HG02938 (cell line): ENCODE data around the gene MACROH2A1.

Source experiments
- ATAC-seq: cut with Tn5 transposase; IDR thresholded peaks from one replicate; pipeline ENCODE4 v1.9.1; 2021; ENCODE audit warnings: mild to moderate bottlenecking, moderate library complexity; ENCODE audit not compliant: unreplicated experiment

Gene MACROH2A1

DNA sequence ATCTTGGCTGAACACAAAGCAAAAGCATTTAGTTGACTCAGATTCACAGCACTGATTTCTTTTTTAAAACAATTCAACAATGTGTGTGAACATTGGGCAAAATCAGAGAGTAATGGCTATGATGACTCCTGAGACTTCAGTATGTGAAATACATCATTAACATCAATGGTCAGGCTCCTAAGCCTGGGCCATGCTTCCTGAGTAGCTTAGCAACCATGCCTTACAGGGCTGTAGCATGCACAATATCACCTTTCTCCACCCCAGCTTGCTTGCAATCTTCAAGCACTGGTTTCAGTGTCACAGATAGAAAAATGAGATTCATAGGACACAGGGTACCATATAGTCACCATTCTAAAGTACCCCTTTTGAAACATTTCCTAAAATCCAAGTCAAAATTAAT, 41.3 kb downstream of the MACROH2A1 start:
- no peak for ATAC-seq

DNA sequence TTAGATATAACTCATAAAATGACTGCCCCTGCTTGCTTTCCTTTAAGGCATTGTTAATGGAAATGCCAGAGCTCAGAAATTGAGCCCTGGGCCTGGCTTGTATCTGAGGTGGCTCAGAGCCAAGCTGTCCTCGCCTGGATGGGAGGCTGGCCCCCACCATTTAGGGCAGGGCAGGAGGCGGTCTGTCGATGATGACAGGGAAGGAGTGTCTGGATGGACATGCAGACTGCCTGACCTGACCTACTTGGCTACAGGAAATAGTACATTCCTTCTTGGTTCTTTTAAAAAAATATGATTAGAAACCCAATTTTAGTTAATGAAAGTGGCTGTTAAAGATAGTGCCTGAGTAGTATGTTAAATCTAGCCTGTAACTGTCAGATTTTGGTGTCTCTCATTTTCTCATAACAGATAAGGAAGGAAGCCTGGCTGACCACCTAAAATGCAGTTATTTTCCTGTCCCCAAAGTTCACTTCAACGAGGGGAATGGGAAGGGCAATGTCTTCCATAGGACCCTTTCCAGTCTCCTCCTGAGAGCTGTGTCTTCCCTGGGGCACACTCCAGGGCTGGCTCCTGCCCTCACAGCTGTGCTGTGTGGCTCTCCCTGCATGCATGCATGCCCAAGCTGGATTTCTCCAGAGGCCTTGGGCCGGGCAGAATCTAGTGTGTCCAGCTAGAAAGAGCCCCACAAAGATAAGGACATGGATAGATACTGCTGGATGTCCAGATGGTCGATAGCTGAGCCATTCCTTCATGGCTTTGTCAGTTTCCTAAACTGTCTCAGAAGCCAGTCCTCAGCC, 42.3 kb downstream of the MACROH2A1 start:
- ATAC-seq: no peak

DNA sequence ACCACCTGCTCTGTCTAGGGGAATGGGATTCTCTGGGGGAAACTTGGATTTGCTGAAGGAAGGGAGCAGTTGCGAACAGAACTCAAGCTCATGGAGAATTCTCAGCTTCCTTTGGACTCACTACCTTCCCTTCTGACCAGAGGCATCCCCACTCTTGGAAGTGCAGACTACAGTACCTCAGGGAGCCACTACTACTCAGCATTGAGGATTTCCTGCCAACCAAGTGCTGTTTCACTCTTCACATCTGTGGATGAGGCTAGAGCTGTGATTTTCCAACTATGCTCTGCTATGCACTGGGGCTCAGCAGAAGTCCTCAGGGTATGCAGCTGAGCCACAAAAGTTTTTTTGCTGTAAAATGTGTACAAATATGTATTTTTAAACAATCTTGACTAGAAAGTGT, 43.9 kb downstream of the MACROH2A1 start:
- ATAC-seq: no peak

DNA sequence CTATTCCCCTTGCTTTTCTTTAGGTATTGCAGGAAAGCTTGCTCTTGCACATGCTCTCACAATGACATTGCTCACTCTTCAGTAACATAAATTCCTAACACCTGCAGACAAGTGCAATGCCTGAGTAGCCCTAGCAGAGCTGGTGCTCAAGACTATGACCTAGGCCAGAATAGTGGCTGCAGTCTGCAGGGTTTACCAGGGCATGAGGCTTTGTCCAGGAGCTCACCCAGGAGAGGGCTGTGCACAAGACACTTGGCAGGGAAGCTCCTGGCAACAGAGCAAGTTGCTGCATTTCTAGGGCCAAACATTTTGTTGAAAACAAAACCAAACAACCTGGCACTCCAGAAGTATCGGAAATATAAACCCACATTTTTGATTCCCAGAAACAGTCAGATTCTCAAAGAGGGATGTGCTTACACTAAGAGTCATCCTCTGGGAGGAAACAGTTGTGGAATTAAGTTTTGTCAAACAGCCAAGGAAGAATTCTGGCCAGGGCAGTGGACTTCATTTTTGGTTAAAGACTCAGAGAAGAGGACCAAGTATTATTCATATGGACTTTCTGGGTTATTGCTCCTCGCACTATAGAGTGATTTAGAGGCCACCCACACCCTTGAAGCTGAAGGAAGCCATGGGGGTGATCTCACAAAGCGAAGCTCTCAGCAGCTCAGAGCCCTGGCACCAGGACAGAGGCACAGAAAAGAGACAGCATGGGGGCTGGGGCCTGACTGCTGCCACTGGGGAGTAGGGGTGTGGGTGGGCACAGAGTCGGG, 44.9 kb downstream of the MACROH2A1 start:
- ATAC-seq: no peak

DNA sequence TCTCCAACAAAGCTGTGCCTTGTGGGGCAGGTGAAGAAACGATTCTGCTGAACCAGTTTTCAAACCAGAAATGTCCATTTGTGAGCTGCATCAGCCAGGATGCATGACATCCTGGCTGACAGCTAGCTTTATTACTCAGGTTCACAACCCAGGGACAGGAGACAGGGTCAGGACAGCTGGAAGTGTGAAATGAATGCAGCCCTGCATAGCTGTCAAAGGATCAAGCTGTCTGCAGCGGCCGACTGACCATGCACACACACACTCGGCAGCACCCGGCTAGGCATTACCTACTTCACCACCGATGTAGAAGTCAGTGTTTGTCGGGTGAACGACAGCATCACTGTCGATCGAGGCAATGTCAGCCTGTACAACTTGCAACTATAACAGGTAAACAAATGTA, 48.5 kb downstream of the MACROH2A1 start:
- ATAC-seq: no peak

DNA sequence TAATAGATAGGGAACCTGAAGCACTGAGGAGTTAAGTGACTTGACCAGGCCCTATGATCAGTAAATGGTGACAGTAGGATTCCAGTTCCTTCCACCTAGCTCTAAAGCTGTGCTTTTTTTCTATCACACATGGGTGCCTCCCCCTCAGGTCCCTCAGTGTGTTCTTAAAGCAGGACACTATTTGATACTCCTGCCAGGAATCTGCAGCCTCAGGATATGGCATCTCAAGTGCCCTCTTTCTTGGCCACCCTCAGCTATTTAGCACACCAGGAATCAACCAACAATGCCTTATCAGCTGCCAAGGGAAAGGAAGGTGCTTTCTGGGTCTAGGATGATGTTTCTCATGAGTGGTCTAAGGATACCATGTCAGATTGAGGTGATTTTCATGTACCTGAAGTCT, 49.1 kb downstream of the MACROH2A1 start:
- ATAC-seq: no peak

DNA sequence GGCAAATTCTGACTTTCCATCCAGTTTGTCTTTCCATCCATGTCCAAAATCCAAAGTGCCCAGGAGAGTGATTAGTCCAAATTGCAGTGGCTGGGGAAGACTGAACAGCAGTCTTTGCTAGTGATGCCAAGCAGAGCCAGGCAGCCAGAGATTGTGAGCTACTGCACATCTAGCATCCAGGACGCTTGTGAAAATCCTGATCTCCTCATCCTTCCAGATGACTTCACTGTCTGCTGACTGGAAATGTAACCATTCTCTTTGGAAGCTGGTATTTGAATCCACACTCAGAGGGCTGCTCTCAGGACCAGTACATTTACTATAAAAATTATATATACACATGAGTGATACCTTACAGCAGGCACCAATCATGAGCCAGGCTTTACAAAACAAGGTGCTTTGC, 49.6 kb downstream of the MACROH2A1 start:
- no peak for ATAC-seq

DNA sequence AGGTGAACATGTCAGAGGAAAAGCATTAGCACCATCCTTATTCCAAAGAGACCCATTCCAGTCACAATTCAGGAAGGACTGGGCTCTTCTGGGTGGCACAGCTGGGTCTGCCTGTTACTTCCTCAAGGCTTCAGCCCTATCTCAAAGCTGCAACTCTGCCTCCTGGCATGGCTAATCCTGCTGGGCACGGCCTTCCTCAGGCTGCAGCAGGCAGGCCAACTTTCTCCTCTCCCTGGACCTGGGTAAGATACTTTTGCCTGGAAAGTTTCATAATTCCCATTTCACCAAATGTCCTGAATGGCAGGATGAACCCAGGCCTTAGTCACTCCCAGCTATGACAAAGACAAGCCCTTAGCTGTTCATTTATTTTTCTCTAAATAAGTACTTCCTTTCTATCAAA, 50.1 kb downstream of the MACROH2A1 start:
- ATAC-seq: no peak

DNA sequence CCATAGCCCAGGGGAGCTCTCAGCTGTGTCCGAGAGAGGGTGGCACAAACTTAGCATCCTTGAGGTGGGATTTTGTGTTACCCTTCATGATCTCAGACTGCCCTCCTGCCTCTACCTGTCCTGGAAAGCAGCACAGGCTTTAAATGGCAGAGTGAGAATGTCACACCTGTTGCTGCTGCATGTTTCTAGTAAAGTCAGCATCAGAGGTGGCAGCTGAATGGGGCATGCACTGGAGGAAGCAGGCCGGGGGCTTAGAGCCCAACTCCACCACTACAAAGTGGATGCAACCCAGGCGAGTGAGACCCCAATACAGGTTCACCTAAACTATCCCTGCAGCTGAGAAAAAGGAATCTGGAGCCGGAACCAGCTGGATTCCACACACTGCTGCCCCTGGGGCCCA, 51.6 kb downstream of the MACROH2A1 start:
- ATAC-seq: no peak

DNA sequence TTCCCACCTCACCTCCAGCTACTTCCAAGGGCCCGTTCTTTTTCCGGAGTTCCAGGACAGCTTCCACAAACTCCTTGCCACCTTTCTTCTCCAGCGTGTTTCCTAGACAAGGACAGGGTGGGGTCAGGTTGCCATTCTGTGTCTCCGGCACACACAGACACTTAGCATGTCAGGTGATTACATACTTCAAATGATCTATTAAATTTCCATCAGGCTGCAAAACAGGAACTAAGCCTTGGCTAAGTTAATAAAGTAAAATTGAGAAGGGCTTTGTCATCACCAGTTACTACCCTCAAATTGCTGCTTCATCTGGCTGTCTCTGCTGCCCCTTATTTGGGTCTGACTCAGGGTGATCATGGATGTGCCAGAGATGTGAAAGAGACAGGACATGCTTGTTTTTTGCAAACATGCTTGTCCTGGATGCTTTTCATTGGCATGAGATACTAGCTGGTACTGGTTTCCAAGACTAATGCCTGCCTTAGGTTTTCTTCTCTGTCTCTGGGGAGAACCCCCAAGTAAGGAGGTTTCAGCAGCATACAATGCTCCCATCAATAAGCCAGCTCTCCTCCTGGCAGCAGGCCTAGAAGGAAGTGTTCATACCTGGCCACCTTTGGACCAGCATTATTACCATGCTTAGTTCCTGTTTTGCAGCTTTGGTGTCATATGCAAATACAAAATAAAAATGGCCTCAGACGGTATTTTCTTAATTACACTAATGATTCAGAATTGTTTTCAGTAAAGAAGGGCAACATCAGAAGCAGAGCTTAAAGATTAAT, 52.9 kb downstream of the MACROH2A1 start:
- no peak for ATAC-seq

DNA sequence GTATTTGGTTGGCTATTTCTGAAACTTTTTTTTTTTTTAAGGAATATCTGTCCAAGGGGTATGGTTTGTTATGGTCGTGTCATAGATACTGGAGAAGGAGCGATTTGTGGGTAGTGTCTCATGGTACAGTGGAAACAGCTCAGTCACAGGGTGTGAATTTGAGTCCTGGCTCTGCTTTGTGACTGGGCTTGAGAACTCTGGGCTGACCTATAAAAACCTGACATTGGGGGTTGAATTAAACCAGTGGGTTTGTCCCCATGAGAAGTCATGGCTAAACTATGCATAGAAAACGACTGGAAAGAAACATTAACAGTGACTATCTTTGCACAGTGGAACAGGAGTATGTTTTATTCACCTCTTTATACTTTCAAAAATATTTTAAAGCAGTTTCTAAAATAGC, 54.7 kb downstream of the MACROH2A1 start:
- no peak for ATAC-seq

DNA sequence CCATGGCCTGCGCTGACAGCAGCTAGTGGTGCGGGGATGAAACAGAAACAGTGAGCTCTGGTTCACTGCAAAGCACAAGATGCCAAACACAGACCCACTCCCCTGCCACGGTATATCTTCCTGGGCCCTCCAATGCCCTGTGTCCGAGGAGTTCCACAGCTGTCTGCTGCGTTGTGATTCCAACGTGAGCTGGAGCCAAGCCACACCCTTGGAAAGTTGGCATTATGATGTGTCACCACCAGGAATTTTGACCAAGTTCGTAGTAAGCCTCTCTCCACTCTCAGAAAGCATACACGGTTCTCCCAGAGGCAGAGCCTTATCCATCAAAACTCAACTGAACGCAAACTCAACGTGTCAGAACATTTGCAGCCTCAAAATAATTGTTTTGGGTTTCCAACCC, 55.6 kb downstream of the MACROH2A1 start:
- no peak for ATAC-seq

DNA sequence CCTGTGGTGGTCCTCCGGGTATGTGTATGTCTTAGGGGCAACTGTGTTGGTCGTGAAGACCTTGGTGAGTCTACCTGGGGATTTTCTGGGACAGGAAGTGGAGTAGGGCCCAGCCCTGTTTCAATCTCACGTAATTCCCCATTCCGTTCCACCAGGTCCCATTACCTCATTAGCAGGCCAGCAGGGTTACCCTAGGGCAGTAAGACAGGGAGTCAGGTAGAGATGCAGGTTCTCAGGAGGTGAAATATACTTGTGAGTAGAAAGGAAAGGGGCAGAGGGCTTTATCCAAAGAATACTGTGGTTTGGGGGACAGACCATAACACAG, 56.5 kb downstream of the MACROH2A1 start:
- ATAC-seq: no peak

DNA sequence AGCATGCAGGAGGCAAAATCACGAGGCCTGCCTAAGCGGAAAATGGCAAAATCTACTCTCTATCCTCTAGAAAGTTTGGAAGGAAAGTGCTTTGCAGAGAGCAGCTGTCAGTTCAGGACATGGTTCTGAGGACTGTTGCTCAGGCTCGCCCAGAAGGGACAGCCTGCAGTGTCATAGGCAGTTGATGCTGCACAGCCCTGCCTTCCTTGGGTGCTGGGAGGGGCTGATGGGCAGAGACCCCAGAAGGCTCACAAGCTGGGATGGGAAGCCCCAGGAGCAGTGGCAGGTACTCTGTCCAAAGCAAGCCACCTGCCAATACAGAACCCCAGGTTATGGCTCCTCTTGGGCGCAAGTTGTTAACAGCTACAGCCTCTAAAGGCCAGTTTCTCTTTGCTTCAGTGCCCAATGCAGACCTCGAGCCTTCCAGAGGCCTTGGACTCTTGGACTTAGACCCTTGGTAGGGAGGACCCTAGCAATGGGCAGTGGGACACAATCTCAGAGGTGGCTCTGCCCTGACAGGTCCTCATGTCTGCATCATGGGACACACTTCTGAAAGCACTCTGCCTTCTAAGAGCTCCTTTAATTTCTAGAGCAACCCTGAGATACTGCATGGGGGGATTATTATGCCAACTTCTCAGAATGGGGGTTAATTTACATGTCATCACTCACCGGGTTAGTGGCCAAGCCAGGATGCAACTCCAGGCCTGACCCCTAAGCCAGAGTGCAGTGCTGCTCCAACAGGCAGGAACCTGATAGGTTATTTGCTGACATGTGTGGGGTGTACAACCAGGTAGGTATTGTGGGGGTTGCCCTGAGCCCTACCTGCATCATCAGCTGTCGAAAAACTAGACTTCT, 57.1 kb downstream of the MACROH2A1 start:
- no peak for ATAC-seq

DNA sequence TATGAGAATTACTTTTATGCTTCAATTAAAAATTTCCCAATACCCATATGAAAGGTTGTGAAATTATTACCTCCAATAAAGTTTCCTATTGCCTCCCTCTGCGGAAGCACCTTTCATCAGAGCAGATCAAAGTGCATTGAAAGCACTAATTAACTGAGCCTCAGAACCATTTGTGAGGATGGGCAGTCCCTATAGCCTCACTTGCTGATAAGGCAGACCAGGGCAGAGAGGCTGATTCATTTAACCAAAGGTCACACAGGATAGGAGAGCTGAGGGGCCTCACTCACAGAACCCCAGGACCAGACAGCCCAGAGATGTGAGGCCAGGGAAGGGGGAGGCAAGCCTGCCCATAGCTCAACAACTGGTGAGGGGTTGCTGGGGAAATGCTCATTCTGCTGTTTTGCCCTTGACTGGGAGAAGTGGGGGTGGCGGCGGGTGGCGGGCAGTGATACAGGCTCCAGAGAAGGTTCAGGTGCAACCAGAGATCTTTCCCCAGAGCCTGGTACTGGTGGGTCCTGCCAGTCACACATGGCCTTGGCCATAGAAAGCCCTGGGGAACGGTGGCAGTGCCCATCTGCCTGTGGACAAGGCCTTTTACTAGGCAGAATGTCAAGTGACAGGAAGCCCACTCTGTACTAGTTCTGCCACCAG, 57.9 kb downstream of the MACROH2A1 start:
- no peak for ATAC-seq

DNA sequence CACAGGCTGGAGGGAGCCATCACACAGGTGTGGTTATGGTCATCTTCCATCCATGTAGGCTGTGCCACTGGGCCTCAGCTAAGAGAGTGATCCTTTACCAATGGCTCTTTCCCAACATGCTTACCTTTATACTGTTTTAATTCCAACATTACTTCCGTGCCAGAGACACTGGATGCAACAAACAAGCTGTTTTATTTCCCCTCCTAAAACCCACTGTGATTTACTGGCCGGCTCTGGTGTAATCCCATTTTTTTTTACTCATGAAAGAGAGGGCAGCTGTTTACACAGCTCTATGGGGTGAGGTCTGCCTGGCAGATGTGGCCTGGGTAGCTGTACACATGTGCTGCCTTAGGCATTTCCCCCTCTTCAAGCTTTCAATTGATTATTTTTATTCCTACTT, 58.5 kb downstream of the MACROH2A1 start:
- no peak for ATAC-seq

DNA sequence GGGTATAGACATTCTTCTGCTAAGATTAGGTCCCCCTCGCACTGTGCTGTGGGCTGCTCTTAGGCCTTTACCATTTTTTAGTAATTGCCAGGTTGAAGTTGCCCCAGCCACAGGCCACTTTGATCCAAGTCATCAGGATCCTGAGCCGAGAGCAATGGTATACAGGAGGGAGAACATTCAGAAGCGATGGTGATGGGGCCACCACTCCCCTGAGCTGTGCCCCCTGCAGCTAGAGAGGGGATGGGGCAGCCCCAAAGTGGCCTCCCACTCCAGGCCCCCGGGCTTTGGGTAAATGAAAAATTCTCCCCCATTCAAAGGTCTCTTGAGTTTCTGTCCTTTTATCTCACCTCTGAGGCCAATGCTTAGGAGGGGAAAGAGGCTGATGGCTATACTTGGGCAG, 59.4 kb downstream of the MACROH2A1 start:
- no peak for ATAC-seq

DNA sequence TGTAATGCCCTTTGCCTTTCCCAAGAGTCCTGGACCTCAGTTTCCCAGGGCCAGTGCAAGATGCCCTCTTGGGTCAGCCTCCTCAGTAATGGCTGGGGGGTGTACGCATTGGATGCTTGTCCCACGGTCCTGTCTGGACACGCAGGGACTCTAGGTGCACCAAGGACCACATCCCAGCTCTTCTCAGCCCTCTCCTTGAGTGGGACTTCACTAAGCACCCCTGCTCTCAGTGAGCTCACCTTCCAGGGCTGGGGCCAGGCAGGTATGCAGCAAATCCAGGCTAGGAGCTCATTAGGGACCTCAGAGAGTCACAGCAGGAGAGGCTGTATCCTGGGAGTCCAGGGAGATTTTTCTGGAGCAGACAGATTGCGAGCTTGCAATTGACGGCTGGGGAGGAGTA, 59.8 kb downstream of the MACROH2A1 start:
- no peak for ATAC-seq

DNA sequence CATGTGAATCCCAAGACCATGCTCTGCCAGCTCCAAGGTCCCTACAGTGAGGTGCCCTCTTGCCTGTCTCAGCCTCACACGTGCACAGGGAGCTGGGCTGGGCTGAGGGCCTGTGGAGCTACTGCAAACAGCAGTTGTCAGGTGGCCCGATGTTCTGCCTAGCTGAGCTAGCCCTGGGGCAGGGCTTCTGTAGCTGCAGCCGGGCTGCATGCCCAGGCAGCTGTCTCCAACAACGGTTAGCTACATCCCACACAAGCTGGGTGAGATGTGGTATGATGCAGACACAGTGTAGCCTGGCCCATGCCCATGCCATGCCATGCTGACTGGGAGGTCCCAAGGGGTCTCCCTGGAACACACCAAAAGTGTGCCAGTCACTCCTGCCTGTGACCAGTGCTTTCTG, 62.0 kb downstream of the MACROH2A1 start:
- no peak for ATAC-seq

DNA sequence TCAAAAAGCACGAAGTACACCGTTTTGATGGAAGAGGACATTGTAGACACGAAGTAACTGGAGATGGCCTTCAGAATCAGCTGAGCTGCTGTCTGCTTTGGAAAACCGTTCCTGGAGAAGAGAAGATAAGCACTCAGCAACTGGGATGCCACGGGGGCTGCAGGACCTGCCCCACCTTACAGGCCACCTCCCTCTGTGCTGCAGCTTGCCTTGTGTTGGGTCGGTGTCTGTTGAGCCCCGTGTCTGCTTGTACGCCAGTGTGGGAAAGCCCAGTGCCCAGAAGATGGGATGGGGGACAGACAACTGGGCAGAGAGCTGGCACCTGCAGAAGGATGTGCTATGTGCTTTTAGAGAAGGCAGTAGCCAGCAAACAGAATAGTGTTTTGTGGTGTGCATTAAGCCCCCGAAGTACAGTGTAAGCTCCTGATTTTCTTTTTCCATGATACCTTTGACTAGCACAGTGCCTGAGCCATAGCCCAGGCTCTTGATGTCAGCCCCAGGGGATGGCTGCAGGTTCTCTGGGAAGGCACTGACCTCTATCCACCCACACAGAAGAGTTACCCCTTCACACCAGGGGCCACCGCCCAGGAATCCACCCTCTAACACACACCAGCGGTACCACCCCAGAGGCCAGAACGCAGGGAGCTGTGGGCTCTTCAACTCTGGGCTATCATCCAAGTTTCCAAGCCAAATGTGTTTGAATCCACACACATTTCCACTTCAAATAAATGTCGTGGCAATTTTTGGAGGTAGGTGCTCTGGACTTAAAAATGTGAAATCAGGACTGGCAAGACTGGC, 63.8 kb downstream of the MACROH2A1 start:
- ATAC-seq: no peak
